IMR-90 (cell line): ENCODE data around the gene MT1G.

Experiments
- CTCF ChIP-seq: conservative IDR thresholded peaks from 2 replicates; pipeline ENCODE4 v1.5.1; 2012; ENCODE audit warnings: mild to moderate bottlenecking, low read depth, low read length, improper control_type of control experiment
- MAZ ChIP-seq: IDR thresholded peaks from 2 replicates; pipeline ENCODE4 v1.6.1; 2012; ENCODE audit warnings: low read depth, mild to moderate bottlenecking, low read length, improper control_type of control experiment, moderate library complexity, borderline replicate concordance

- TF ChIP-seq MAZ (no peak), CTCF (no peak)
Measured at GRCh38 chr16:56623637-56624036, 44.2 kb downstream of the MT1G start.
